ENCODE measurements around the gene VPREB3.

VPREB3 gene

DNA sequence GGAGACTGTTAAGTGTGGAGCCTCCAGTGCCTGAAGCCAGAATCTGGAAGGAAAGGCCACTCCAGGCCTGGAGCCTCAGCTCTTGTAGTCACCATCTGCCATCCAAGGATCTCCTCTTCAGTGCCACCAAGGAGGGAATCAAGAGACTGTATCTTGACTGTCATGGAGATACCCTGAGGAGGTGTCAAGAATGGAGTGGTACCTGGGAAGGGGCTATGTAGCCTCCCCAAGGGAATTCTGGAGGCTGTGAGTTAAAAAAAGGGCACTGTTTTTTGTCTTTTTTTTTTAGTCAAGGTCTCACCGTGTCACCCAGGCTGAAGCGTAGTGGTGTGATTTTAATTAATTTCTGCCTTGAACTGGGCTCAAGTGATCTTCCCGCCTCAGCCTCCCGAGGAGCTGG lies 5.3 kb upstream of the VPREB3 start:
- Histone ChIP-seq H4K20me1 (ENCODE audit: insufficient read depth) (no peaks in the 10 kb centered on the region), H3K4me1 (ENCODE audit: low read depth, poor library complexity, severe bottlenecking) (no peaks in the 10 kb centered on the region), H3K27me3 (ENCODE audit: insufficient read depth, low read depth) (no peaks in the 10 kb centered on the region), H3K79me2 (ENCODE audit: insufficient read depth, low read depth) (no peaks in the 10 kb centered on the region), H3K4me2 (no peak overlapping the region), H3K36me3 (ENCODE audit: insufficient read depth) (no peaks in the 10 kb centered on the region), H3K9ac (no peak overlapping the region), H3K27ac (no peak overlapping the region), H3K4me3 (IDR thresholded peaks at IDR 0.05; ENCODE audit: insufficient read depth, low read depth, low read length) (no peak overlapping the region), H2AFZ (ENCODE audit: low read depth) (no peak overlapping the region)
- no peak for TF ChIP-seq CTCF (conservative IDR thresholded peaks at IDR 0.05; ENCODE audit: low read depth, low read length)

DNA sequence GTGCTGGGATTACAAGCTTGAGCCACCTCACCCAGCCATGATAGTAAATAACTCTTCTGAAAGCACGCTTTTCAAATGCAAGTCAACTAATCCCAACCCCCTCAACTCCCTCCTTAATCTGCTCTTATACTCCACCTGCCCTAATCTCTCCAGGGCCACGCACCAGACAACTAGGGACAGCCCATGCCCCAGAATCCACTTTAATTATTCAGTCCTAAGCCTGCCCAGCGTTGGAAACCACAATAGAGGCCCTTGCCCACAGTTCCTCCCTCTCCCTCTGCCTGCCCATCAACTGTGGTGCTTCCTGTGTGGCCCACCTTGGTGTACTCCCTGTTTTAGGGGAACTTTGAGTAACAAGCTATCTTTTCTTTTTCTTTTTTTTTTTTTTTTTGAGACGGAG lies 2.7 kb upstream of the VPREB3 start:
- no peak overlapping the region for H2AFZ ChIP-seq (ENCODE audit: low read depth)
- no peaks in the 10 kb centered on the region for H3K36me3 ChIP-seq (ENCODE audit: insufficient read depth)
- no peak overlapping the region for H3K9ac ChIP-seq
- H3K4me2 ChIP-seq = no peak overlapping the region
- no peaks in the 10 kb centered on the region for H3K4me1 ChIP-seq (ENCODE audit: low read depth, poor library complexity, severe bottlenecking)
- no peak for TF ChIP-seq CTCF (conservative IDR thresholded peaks at IDR 0.05; ENCODE audit: low read depth, low read length)
- no peak overlapping the region for H3K27ac ChIP-seq
- no peaks in the 10 kb centered on the region for H4K20me1 ChIP-seq (ENCODE audit: insufficient read depth)
- no peaks in the 10 kb centered on the region for H3K79me2 ChIP-seq (ENCODE audit: insufficient read depth, low read depth)
- no peaks in the 10 kb centered on the region for H3K27me3 ChIP-seq (ENCODE audit: insufficient read depth, low read depth)
- no peak overlapping the region for H3K4me3 ChIP-seq (IDR thresholded peaks at IDR 0.05; ENCODE audit: insufficient read depth, low read depth, low read length)

DNA sequence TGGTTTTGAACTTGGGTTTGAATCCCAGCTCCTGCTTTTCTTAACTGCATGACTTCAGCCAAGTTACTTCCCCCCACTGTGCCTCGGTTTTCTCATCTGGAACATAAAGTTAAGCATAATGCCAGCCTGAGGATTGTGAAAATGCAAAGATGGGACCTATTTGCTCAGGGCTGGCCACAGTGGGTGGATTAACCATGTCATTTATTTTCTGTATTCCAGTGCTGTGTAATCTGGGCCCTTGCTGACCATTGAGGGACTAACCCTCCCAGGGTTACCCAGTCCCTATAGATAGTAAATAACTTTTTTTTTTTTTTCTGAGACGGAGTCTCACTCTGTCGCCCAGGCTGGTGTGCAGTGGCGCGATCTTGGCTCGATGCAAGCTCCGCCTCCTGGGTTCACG lies 1.5 kb upstream of the VPREB3 start:
- no peak overlapping the region for H3K27ac ChIP-seq
- H3K4me2 ChIP-seq = no peak overlapping the region
- peaks cover 7% of the 10 kb centered on the region for H3K4me1 ChIP-seq (ENCODE audit: low read depth, poor library complexity, severe bottlenecking)

GRCh38 chr22:23754980-23755636 lies 883 bp upstream of the VPREB3 start:
- Histone ChIP-seq H3K27ac (no peak overlapping the region), H3K4me2 (no peak overlapping the region), H3K4me3 (IDR thresholded peaks at IDR 0.05; ENCODE audit: insufficient read depth, low read depth, low read length) (no peak overlapping the region), H3K79me2 (ENCODE audit: insufficient read depth, low read depth) (no peaks in the 10 kb centered on the region), H3K27me3 (ENCODE audit: insufficient read depth, low read depth) (no peaks in the 10 kb centered on the region), H3K36me3 (ENCODE audit: insufficient read depth) (no peaks in the 10 kb centered on the region), H3K4me1 (ENCODE audit: low read depth, poor library complexity, severe bottlenecking) (peaks cover 12% of the 10 kb centered on the region), H3K9ac (no peak overlapping the region), H4K20me1 (ENCODE audit: insufficient read depth) (no peaks in the 10 kb centered on the region), H2AFZ (ENCODE audit: low read depth) (no peak overlapping the region)
- TF ChIP-seq CTCF (conservative IDR thresholded peaks at IDR 0.05; ENCODE audit: low read depth, low read length) = no peak

More for the DNA sequence above, 1.5 kb upstream of the VPREB3 start:
- no peaks in the 10 kb centered on the region for H3K36me3 ChIP-seq (ENCODE audit: insufficient read depth)
- H3K4me3 ChIP-seq (IDR thresholded peaks at IDR 0.05; ENCODE audit: insufficient read depth, low read depth, low read length) = no peak overlapping the region
- H4K20me1 ChIP-seq (ENCODE audit: insufficient read depth) = no peaks in the 10 kb centered on the region
- no peaks in the 10 kb centered on the region for H3K79me2 ChIP-seq (ENCODE audit: insufficient read depth, low read depth)
- H2AFZ ChIP-seq (ENCODE audit: low read depth) = no peak overlapping the region
- H3K27me3 ChIP-seq (ENCODE audit: insufficient read depth, low read depth) = no peaks in the 10 kb centered on the region
- H3K9ac ChIP-seq = no peak overlapping the region
- no peak for TF ChIP-seq CTCF (conservative IDR thresholded peaks at IDR 0.05; ENCODE audit: low read depth, low read length)

Measured in KMS-11 (cell line).